Left kidney (tissue), 2 donors: ENCODE measurements around the gene LSG1. TPM values are rescaled to one million over a fixed set of nuclear protein-coding genes. Genes with fewer than 3 reads are reported as not detected.
"Not testable (repeated sequence)": the region's sequence is repeated elsewhere in the genome, so short reads cannot be mapped to it uniquely, and the experiment has no call there.

Experiments used
- DNase-seq: peaks from one replicate; pipeline ENCODE4 v3.0.0-alpha.2; 2013
- polyA plus RNA-seq: library from polyadenylated mRNA; unstranded; fragments of 120-200 nt; gene quantifications from one replicate; pipeline ENCODE4 v1.2.1, GENCODE V29; 2013; ENCODE audit not compliant: insufficient read length

LSG1 gene
- polyA plus RNA-seq, 1 donor: 99.2 TPM

GRCh38 chr3:194618858-194619608, 53.0 kb downstream of the LSG1 start:
- no peak for DNase-seq

DNA sequence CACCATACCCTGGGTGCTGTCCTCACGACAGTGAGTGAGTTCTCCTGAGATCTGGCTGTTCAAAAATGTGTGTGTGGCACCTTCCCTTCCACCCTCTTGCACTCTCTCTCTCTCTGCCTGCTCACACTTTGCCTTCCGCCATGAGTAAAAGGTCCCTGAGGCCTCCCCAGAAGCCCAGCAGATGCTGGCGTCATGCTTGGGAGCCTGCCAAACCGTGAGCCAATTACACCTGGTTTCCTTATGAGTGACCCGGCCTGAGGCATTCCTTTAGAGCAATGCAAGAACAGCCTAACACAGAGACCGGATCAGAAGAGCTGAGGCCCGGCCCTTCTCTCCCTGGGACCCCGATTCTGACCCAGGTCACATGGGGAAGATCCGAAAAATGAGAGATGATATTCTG, 54.2 kb downstream of the LSG1 start:
- DNase-seq: no peak

DNA sequence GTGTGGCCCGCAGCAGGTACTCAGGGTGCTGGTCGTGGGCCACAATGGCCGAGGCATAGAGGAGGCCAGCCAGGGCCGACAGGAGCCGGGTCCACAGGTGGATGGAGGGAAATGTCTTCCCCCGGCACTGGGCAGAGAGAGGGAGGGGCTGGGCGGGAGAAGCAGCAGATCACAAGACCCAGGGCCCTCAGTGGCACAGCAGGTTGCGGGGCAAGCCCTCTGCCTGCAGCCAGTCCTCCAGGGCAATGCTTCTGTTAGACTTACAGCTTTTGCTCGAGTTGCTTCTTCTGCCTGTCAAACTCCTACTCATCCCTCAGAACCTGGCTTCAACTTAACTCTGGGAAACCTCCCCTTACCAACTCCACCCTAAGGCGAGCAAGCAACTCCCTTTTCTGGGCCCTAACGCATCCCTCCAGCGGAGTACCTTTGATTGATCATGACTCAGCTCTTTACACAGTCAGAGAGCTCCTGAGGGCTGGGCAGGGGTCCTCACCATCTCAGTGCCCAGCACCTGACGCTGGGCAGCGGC, 54.8 kb downstream of the LSG1 start:
- DNase-seq: no peak

GRCh38 chr3:194615226-194615625, 56.8 kb downstream of the LSG1 start:
- no peak for DNase-seq

DNA sequence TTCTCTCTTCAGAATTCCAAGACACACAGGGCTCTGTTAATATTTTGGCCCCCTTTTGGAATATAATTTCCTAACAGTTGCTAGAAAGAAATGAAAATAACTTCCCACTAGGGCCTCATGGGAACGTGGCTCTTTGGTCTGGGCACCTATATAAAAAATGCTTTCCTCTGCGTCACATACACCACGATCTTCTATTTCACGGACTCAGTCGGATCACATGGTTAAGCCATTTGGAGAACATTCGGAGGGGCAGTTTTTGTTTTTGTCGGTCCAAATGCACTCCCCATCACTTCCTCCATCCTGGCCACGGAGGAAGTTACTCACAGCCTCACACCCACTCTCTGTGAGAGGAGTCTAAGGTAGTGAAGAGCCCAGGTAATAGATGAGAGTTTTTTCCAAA, 59.8 kb downstream of the LSG1 start:
- DNase-seq: no peak

- no peak for DNase-seq
Observed at GRCh38 chr3:194610689-194611088, 61.3 kb downstream of the LSG1 start.

DNA sequence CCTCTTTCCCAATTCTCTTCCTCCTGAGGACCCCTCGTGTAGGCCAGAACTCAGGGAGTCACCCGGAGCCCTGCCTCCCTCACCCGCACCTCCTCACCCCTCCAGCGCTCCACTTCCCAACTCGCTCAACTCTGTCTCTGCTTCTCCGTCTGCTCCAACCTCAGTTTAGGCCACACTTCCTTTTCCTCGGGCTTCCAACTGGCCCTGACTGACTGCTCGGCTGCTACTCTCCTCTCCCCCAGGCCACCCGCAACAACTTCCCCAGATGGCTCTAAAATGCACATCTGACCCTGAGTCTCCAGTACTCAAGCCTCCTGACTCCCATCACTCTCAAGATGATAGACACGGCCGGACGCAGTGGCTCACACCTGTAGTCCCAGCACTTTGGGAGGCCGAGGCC, 62.4 kb downstream of the LSG1 start:
- no peak for DNase-seq

- no peak for DNase-seq
Observed at GRCh38 chr3:194608981-194609380, 63.0 kb downstream of the LSG1 start.

- no peak for DNase-seq
Observed at GRCh38 chr3:194607592-194608389, 64.2 kb downstream of the LSG1 start.

GRCh38 chr3:194606941-194607340, 65.0 kb downstream of the LSG1 start:
- DNase-seq: no peak

DNA sequence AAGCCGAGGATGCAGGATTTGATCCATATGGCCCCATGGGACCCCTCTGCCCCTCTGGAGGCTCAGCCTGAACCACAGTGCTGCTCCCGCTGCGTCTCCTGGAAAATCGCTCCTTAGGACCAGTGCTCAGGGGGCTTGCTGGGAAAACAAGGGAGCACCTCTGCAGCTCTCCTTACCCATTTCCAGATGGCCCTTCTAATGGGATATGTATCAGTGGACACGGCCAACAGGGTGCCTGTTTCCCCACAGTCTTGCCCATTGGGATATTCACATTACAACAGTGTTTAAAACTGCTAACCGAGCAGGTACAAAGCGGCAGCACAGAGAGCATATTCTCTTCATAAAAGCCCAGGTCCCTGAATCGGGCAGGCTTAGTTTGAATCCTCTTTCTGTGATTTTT, 65.8 kb downstream of the LSG1 start:
- DNase-seq: no peak

DNA sequence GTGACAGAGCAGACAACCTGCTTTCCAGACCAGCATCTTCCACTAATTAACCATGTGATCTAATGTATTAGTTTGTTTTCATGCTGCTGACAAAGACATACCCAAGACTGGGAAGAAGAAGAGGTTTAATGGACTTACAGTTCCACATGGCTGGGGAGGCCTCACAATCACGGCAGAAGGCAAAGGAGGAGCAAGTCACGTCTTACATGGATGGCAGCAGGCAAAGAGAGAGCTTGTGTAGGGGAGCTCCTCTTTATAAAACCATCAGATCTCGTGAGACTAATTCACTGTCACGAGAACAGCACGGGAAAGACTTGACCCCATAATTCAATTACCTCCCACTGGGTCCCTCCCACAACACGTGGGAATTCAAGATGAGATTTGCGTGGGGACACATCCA, 66.7 kb downstream of the LSG1 start:
- not testable (repeated sequence) for DNase-seq

GRCh38 chr3:194604837-194605236, 67.2 kb downstream of the LSG1 start:
- DNase-seq: no peak

GRCh38 chr3:194604126-194604525, 67.9 kb downstream of the LSG1 start:
- no peak for DNase-seq

- peak; percentile 79 for DNase-seq
Observed at GRCh38 chr3:194602669-194603171, 69.3 kb downstream of the LSG1 start.

DNA sequence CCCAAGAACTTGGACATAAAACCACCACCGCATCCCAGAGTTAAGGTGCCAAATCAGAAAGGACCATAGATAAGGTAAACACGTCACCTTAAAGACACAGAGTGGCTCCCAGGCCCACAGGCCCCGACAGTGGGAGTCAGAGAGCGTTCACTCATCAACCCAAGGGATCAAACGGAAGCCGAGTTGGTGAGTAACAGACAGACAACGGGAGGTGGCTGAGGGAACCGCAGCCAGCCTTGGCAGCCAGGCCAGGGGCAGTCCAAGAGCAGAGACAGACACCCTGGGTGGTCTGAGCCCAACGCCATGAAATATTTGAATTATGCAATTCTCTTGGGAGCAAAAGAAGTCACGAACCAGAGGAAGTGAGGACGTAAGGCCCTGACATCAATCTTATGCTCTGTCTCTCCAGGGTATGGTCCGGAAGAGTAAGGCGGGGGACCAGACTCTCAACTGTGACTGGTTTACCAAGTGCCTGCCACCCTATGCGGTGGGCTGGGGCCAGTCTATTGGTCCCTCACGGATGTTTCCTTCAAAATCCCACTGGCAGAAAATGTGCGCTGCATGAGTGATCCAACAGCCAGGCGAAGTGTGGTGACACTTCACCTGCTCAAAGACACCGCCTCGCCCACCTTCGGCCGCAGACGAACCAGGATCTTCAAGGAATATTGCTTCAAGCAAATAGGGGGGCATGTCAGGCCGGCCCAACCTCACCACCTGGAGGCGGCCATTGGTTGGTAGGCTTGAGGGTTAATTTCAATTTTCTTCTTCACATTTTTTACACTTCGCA, 73.0 kb downstream of the LSG1 start:
- DNase-seq: no peak

GRCh38 chr3:194596906-194597305, 75.1 kb downstream of the LSG1 start:
- no peak for DNase-seq

- no peak for DNase-seq
Observed at GRCh38 chr3:194592798-194593752, 78.9 kb downstream of the LSG1 start.
